AG10803 (cell line): ENCODE measurements around the gene MFAP3L.

Experiments
- DNase-seq: peaks from one replicate; pipeline ENCODE4 v3.0.0; 2010; ENCODE audit warnings: low read depth
- H3K4me3 ChIP-seq: 2 replicates; pipeline ENCODE4 v1.5.1; 2011; ENCODE audit warnings: mild to moderate bottlenecking, low read length, control low read depth
- CTCF ChIP-seq: conservative IDR thresholded peaks from 2 replicates; pipeline ENCODE4 v1.5.1; 2011; ENCODE audit warnings: mild to moderate bottlenecking, low read length, control low read depth, inconsistent platforms

MFAP3L gene

GRCh38 chr4:170001745-170002267 lies 24.4 kb downstream of the MFAP3L start:
- TF ChIP-seq CTCF = no peak
- DNase-seq = no peak
- H3K4me3 ChIP-seq = no peak overlapping the region

GRCh38 chr4:170001011-170001744 lies 25.0 kb downstream of the MFAP3L start:
- no peak overlapping the region for H3K4me3 ChIP-seq
- no peak for TF ChIP-seq CTCF
- DNase-seq = no peak

DNA sequence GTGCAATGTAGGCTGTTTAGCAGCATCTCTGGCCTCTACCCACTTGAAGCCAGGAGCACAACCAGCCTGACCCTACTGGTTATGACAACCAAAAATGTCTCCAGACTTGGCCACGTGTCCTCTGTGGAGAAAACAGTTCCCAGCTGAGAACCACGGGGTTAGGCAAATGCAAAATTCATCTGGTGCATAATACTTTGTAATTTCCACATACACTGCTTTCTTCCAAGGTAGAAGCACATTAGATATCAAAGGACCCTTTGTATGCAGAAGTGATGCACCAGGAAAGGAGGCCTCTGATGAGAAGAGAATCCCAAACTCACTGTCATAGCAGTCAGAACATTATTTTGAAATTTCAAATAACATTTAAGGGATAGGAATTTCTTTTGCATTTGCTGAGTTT lies 26.3 kb downstream of the MFAP3L start:
- no peak overlapping the region for H3K4me3 ChIP-seq
- DNase-seq = no peak
- TF ChIP-seq CTCF = no peak

- no peak for TF ChIP-seq CTCF
- H3K4me3 ChIP-seq = no peak overlapping the region
- DNase-seq = no peak
Observed at GRCh38 chr4:169998981-169999380, 27.2 kb downstream of the MFAP3L start.

GRCh38 chr4:169996379-169997240 lies 29.6 kb downstream of the MFAP3L start:
- DNase-seq = no peak
- H3K4me3 ChIP-seq = no peak overlapping the region
- TF ChIP-seq CTCF = no peak

DNA sequence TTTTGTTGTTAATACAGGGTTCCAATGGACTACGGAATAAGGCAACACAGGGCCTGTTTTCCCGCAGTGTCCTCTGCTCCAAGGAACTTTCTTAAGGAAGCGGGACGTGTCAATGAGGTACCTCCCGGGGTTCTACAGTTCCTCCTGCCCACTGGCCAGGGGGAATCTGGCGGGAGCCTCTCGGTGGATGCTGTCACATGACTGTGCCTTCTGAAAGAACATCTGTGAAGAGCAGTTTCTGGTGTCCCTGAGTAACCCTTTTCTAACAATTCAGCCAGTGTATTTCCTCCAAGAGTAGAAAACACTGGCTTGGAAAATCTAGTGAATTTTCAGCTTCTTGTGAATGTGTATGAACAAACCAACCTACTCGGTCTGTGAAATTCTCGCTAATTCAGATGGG lies 32.7 kb downstream of the MFAP3L start:
- no peak for DNase-seq
- no peak for TF ChIP-seq CTCF
- no peak overlapping the region for H3K4me3 ChIP-seq

GRCh38 chr4:169988252-169988651 lies 37.9 kb downstream of the MFAP3L start:
- DNase-seq = no peak
- no peak for TF ChIP-seq CTCF

More at GRCh38 chr4:169988252-169988651, 37.9 kb downstream of the MFAP3L start:
- H3K4me3 ChIP-seq = no peak overlapping the region
